CD4-positive, alpha-beta T cell (primary cell): Measurements from ENCODE around the gene NOS3. TPM values are rescaled to one million over a fixed set of nuclear protein-coding genes. Genes with fewer than 3 reads are reported as not detected.

ENCODE experiments used
- ATAC-seq: fragments of 200-7000 bp; cut with Tn5 transposase; one replicate; pipeline ENCODE4 v1.10.0; 2022; ENCODE audit warnings: mild to moderate bottlenecking; ENCODE audit not compliant: poor library complexity
- CTCF ChIA-PET: fragments of 350-600 bp; sonication (Branson Sonifier 250); formaldehyde crosslinking; loops from one replicate; lab custom pipeline; 2021; ENCODE audit warnings: antibody characterized with exemption, inconsistent platforms; lab: Charles Lee
- POLR2A ChIA-PET: fragments of 350-600 bp; sonication (Branson Sonifier 250); formaldehyde crosslinking; loops from one replicate; lab custom pipeline; 2021; ENCODE audit warnings: antibody characterized with exemption, inconsistent platforms; lab: Charles Lee
- DNase-seq, 14 experiments: peaks; one replicate each; pipeline ENCODE4 v3.0.0-alpha.2; 2013 to 2020; ENCODE audit warnings: mixed read lengths in 2 of 14
- H3K27ac ChIP-seq, 2 donors: one replicate each; pipeline versions ENCODE4 v1.5.1 to v1.7.0; 2013; ENCODE audit warnings: low read length in 2 of 2, low read depth in 1 of 2, mild to moderate bottlenecking in 1 of 2
- H3K27me3 ChIP-seq, 2 experiments: 1 replicate in 1 of 2; 2 replicates in 1 of 2; pipeline versions ENCODE4 v1.6.1 to v1.7.0; 2013; ENCODE audit warnings: low read length in 2 of 2, control low read depth in 1 of 2, mild to moderate bottlenecking in 1 of 2, moderate library complexity in 1 of 2; ENCODE audit not compliant: insufficient read depth in 2 of 2, control insufficient read depth in 1 of 2
- H3K36me3 ChIP-seq: one replicate; pipeline ENCODE4 v1.6.1; 2013; ENCODE audit warnings: low read length, control low read depth; ENCODE audit not compliant: insufficient read depth
- H3K4me1 ChIP-seq: one replicate; pipeline ENCODE4 v1.6.1; 2013; ENCODE audit warnings: low read length, control low read depth; ENCODE audit not compliant: insufficient read depth
- H3K4me3 ChIP-seq: one replicate; pipeline ENCODE4 v1.5.1; 2013; ENCODE audit warnings: mild to moderate bottlenecking, low read length, moderate library complexity
- H3K9me3 ChIP-seq, 2 experiments: 1 replicate in 1 of 2; 2 replicates in 1 of 2; pipeline versions ENCODE4 v1.6.1 to v1.7.0; 2013; ENCODE audit warnings: low read length in 2 of 2, mild to moderate bottlenecking in 2 of 2, control low read depth in 1 of 2, moderate library complexity in 1 of 2; ENCODE audit not compliant: control insufficient read depth in 1 of 2, insufficient read depth in 1 of 2
- H3K27ac Mint-ChIP-seq: one replicate; pipeline ENCODE4 v1.8.0; 2020; ENCODE audit warnings: mixed read lengths
- H3K27me3 Mint-ChIP-seq: one replicate; pipeline ENCODE4 v1.8.0; 2021; ENCODE audit warnings: mixed read lengths
- H3K36me3 Mint-ChIP-seq: one replicate; pipeline ENCODE4 v1.8.0; 2021; ENCODE audit warnings: low read depth, mixed read lengths
- H3K4me1 Mint-ChIP-seq: one replicate; pipeline ENCODE4 v1.8.0; 2021; ENCODE audit warnings: low read depth, mixed read lengths
- H3K4me3 Mint-ChIP-seq: one replicate; pipeline ENCODE4 v1.8.0; 2020; ENCODE audit warnings: mild to moderate bottlenecking, mixed read lengths
- H3K9me3 Mint-ChIP-seq: one replicate; pipeline ENCODE4 v1.8.0; 2020; ENCODE audit warnings: mixed read lengths
- intact Hi-C, 2 experiments: fragments of 100-400 bp; cut with DNase I in 1 of 2; cut with micrococcal nuclease in 1 of 2; formaldehyde crosslinking; loops; one replicate each; pipeline versions ENCODE4 v1.15.1 to v1.9.0; 2023 to 2025; cut with DNase I, micrococcal nuclease
- total RNA-seq, 174 experiments: library from RNA in 2 of 174; stranded (reverse) in 2 of 174; gene quantifications; one replicate each; pipeline ENCODE4 v1.2.3 and lab custom pipeline; 2021 to 2026
- TF ChIP-seq, protein P1 (sequence below): fragments of 200-600 bp; IDR thresholded peaks from one replicate; pipeline ENCODE4 v1.8.0; 2022; ENCODE audit warnings: antibody characterized with exemption, mild to moderate bottlenecking

Gene NOS3
- total RNA-seq, 2 experiments from 2014 or later, result 3.9 to 7.1 TPM

DNA sequence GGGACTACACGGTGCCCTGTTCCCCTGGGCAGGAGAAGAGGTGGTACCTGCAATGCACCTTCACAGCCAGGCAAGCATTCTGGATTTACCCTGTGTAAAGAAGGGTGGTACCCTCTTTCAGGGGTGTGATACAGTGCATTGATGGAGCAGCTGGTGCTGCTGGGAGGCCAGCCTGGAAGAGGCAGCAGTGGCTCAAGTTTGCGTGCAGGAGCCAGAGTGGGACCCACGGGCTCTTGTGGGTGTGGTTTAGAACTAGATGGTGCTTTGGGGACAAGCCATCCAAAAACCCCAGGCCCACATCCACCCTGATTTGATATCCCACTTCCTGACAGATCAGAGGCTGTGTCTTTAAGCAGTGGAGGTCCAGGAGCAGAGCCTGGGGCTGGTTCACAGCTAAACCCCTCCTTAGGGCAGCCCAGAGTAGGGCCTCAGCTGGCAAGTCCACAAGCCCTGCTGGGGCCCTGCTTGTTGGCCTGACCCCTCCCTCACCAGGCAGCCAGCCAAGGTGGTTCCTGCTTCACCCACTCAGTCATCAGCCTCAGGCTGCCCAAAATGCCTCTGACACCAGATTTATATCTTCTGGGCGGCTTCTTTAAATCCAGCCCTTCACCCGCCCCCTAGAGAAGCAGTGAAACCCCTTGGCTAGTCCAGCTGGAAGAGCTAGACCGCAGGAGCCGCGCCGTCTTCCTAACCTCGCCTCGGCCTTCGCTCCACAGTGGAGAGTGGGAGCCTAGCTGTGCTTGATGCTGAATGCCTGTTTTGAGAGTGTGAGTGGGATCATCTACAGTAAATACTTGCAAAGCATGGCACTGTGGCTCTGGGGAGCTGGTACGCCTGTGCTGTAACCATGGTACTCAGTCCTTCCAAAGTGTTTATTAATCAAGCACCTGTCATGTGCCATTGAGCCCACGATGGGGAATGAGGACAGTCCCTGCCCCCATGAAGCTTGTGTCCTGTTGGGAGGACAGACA lies 56.1 kb downstream of the NOS3 start:
- Mint-ChIP-seq H3K4me3 (no peak overlapping the region), H3K27ac (no peak overlapping the region), H3K27me3 (no peaks in the 10 kb centered on the region), H3K4me1 (no peaks in the 10 kb centered on the region), H3K9me3 (no peaks in the 10 kb centered on the region), H3K36me3 (peaks cover 20% of the 10 kb centered on the region)
- ATAC-seq (no peak), DNase-seq (no peak)
- H3K9me3 ChIP-seq, result no peaks in the 10 kb centered on the region
- CTCF ChIA-PET, result no interaction called here
- peaks cover 18% of the 10 kb centered on the region for H3K36me3 ChIP-seq
- H3K27me3 ChIP-seq, result no peaks in the 10 kb centered on the region
- intact Hi-C loops, result no loop called here
- H3K27ac ChIP-seq, result no peak overlapping the region
- peaks cover 13% of the 10 kb centered on the region for H3K4me1 ChIP-seq
- POLR2A ChIA-PET, result no interaction called here
- no peak overlapping the region for H3K4me3 ChIP-seq
- TF ChIP-seq, protein P1, sequence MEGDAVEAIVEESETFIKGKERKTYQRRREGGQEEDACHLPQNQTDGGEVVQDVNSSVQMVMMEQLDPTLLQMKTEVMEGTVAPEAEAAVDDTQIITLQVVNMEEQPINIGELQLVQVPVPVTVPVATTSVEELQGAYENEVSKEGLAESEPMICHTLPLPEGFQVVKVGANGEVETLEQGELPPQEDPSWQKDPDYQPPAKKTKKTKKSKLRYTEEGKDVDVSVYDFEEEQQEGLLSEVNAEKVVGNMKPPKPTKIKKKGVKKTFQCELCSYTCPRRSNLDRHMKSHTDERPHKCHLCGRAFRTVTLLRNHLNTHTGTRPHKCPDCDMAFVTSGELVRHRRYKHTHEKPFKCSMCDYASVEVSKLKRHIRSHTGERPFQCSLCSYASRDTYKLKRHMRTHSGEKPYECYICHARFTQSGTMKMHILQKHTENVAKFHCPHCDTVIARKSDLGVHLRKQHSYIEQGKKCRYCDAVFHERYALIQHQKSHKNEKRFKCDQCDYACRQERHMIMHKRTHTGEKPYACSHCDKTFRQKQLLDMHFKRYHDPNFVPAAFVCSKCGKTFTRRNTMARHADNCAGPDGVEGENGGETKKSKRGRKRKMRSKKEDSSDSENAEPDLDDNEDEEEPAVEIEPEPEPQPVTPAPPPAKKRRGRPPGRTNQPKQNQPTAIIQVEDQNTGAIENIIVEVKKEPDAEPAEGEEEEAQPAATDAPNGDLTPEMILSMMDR, result no peak

DNA sequence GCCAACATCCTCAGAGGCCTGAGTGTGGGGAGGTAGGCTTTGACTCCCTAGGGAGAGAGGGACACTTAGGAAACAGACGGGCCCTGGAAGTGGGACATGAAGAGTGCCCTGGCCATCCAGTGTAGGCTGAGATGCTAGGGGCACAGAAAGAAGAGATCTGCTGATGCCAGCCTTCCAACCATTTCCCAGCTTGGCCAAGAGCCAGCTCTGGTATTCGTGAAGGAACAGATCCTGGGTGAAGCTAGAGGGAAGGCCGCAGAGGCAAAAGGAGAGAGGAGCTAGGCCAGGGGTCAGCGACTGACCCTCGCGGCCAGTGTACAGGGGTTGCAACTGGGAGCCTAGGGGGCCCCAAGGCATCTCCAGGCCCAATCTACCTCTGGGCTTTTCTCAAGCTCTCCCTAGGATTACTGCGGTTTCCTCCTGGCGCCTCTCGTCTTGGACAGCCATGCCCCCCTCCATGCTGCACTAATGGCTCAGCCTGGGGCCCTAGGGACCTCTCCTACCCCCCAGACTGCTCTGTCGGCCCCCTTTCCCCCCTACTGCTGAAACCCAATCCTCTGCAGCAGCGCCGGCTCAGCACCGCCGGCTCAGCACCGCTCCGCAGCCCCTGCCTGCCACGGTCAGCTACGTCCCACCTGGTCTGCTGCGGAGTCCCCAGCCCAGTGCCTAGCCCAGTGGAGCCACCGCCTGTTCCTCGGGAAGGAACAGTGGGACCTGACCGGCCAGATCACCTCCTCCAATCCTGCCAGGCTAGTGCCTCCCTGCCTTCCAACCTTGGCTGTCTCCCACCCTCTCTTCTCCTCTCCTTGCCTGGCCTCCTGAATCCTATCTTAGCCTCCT lies 57.4 kb downstream of the NOS3 start, which contains the start of gene ASIC3:
Gene ASIC3, plus strand, starts transcription at position 556 of the 840 bp plus-strand sequence. CDS start 355 bp downstream, outside the sequence.
- POLR2A ChIA-PET, result no interaction called here
- DNase-seq (no peak), ATAC-seq (no peak)
- CTCF ChIA-PET, result no interaction called here
- no peak within 1 kb of the TSS for H3K4me3 ChIP-seq
- Mint-ChIP-seq H3K27ac (no peak within 1 kb of the TSS), H3K27me3 (no peaks in the 10 kb centered on the region), H3K9me3 (no peaks in the 10 kb centered on the region), H3K4me1 (peaks cover 7% of the 10 kb centered on the region), H3K36me3 (peaks cover 20% of the 10 kb centered on the region), H3K4me3 (no peak within 1 kb of the TSS)
- no peak within 1 kb of the TSS for H3K27ac ChIP-seq
- peaks cover 20% of the 10 kb centered on the region for H3K4me1 ChIP-seq
- H3K27me3 ChIP-seq, result no peaks in the 10 kb centered on the region
- intact Hi-C loops, result no loop called here
- H3K9me3 ChIP-seq, result no peaks in the 10 kb centered on the region
- TF ChIP-seq, protein P1, result no peak
- H3K36me3 ChIP-seq, result peaks cover 7% of the 10 kb centered on the region

DNA sequence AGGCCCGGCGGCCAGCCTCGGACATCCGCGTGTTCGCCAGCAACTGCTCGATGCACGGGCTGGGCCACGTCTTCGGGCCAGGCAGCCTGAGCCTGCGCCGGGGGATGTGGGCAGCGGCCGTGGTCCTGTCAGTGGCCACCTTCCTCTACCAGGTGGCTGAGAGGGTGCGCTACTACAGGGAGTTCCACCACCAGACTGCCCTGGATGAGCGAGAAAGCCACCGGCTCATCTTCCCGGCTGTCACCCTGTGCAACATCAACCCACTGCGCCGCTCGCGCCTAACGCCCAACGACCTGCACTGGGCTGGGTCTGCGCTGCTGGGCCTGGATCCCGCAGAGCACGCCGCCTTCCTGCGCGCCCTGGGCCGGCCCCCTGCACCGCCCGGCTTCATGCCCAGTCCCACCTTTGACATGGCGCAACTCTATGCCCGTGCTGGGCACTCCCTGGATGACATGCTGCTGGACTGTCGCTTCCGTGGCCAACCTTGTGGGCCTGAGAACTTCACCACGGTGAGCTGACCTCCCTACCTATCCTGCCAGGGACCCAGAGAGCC lies 58.2 kb downstream of the NOS3 start:
- no peak for ATAC-seq
- Mint-ChIP-seq H3K27ac (no peak overlapping the region), H3K9me3 (no peaks in the 10 kb centered on the region), H3K4me3 (no peak overlapping the region), H3K27me3 (no peaks in the 10 kb centered on the region), H3K36me3 (peaks cover 18% of the 10 kb centered on the region), H3K4me1 (peaks cover 7% of the 10 kb centered on the region)
- intact Hi-C loops, result no loop called here
- H3K9me3 ChIP-seq, result no peaks in the 10 kb centered on the region
- no peak overlapping the region for H3K27ac ChIP-seq
- peaks cover 7% of the 10 kb centered on the region for H3K36me3 ChIP-seq
- H3K27me3 ChIP-seq, result no peaks in the 10 kb centered on the region
- no peak overlapping the region for H3K4me3 ChIP-seq
- no peak for DNase-seq
- ChIA-PET POLR2A (interaction anchor here (0.7 kb wide), 1 partner anchor 9 kb away, joined by 3 read pairs; no protein-coding TSS in a partner anchor), CTCF (no interaction called here)
- H3K4me1 ChIP-seq, result peaks cover 23% of the 10 kb centered on the region
- TF ChIP-seq, protein P1, result no peak
